IMR-90 (cell line): ENCODE results near the gene RTEL1.

Experiments
- BHLHE40 ChIP-seq: fragments of 150-350 bp; IDR thresholded peaks from 2 replicates; pipeline ENCODE4 v1.6.1; 2016; ENCODE audit warnings: mild to moderate bottlenecking, low read depth, low read length
- CEBPB ChIP-seq: IDR thresholded peaks from 2 replicates; pipeline ENCODE4 v1.6.1; 2012; ENCODE audit warnings: low read depth, low read length, improper control_type of control experiment
- CHD1 ChIP-seq: IDR thresholded peaks from 2 replicates; pipeline ENCODE4 v1.6.1; 2012; ENCODE audit warnings: low read depth, low read length, improper control_type of control experiment
- CTCF ChIP-seq: conservative IDR thresholded peaks from 2 replicates; pipeline ENCODE4 v1.5.1; 2012; ENCODE audit warnings: mild to moderate bottlenecking, low read depth, low read length, improper control_type of control experiment
- FOS ChIP-seq: fragments of 150-350 bp; IDR thresholded peaks from 2 replicates; pipeline ENCODE4 v1.6.1; 2016; ENCODE audit warnings: low read depth, low read length
- MAFK ChIP-seq: IDR thresholded peaks from 2 replicates; pipeline ENCODE4 v1.6.1; 2012; ENCODE audit warnings: low read depth, low read length, improper control_type of control experiment
- MAZ ChIP-seq: IDR thresholded peaks from 2 replicates; pipeline ENCODE4 v1.6.1; 2012; ENCODE audit warnings: low read depth, mild to moderate bottlenecking, low read length, improper control_type of control experiment, moderate library complexity, borderline replicate concordance
- MXI1 ChIP-seq: IDR thresholded peaks from 2 replicates; pipeline ENCODE4 v1.6.1; 2012; ENCODE audit warnings: low read depth, mild to moderate bottlenecking, low read length, moderate library complexity, borderline replicate concordance
- POLR2A ChIP-seq: IDR thresholded peaks from 2 replicates; pipeline ENCODE4 v1.6.1; 2012; ENCODE audit warnings: mild to moderate bottlenecking, low read depth, low read length
- RAD21 ChIP-seq: IDR thresholded peaks from 2 replicates; pipeline ENCODE4 v1.6.1; 2012; ENCODE audit warnings: low read length, improper control_type of control experiment
- RCOR1 ChIP-seq: IDR thresholded peaks from 2 replicates; pipeline ENCODE4 v1.6.1; 2012; ENCODE audit warnings: mild to moderate bottlenecking, low read length, improper control_type of control experiment; ENCODE audit not compliant: insufficient replicate concordance
- SMC3 ChIP-seq: fragments of 150-350 bp; IDR thresholded peaks from 2 replicates; pipeline ENCODE4 v1.6.1; 2016; ENCODE audit warnings: low read depth, mild to moderate bottlenecking, antibody characterized with exemption, low read length, moderate library complexity
- USF2 ChIP-seq: fragments of 150-350 bp; IDR thresholded peaks from 2 replicates; pipeline ENCODE4 v1.6.1; 2017; ENCODE audit warnings: mild to moderate bottlenecking, antibody characterized with exemption, low read length, low read depth

DNA sequence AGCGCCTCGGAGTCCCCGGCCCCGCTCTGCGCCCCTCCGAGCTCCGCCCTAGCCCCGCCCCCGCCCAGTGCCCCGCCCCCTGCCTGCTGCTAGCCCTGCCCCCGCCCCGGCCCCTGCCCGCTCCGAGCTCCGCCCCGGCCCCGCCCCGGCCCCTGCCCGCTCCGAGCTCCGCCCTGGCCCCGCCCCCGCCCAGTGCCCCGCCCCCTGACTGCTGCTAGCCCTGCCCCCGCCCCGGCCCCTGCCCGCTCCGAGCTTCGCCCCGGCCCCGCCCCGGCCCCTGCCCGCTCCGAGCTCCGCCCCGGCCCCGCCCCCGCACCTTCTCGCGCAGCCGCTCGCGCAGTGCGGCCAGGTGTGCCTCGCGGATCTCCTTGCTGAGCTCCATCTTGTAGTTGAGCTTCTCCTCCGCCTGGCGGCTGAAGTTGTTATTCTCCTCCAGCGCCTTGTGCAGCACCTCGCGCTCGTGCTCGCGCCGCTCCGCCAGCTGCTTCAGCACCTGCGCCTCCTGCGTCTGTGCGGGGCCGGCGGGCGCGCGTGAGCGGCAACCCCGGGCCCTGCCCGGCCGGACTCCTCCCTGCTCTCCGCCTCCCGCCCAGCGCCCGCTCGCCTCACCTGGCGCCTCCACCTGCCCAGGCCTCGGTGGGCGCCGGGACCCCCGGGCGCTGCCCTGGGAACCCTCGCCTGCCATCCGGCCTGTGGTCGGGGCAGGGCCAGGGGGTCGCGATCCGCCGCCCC is 16.2 kb upstream of the RTEL1 start:
- peak; percentile 33; the same call in 1 of the 2 replicates for TF ChIP-seq CTCF
- no peak for TF ChIP-seq RCOR1
- TF ChIP-seq SMC3 = peak; percentile 26; the same call in 1 of the 2 replicates
- no peak for TF ChIP-seq POLR2A
- TF ChIP-seq MXI1 = peak; percentile 57; the same call in 1 of the 2 replicates
- no peak for TF ChIP-seq FOS
- TF ChIP-seq MAZ = peak; percentile 51; the same call in 1 of the 2 replicates
- no peak for TF ChIP-seq CEBPB
- TF ChIP-seq RAD21 = peak; percentile 26; the same call in 1 of the 2 replicates
- no peak for TF ChIP-seq CHD1
- TF ChIP-seq USF2 = no peak
- no peak for TF ChIP-seq MAFK
- no peak for TF ChIP-seq BHLHE40
